Activated T-helper 2 cell treated with anti-CD3 and anti-CD28 coated beads, Interferon-gamma antibody, Interleukin-2, Interleukin-4, amounts not matched to agents 10 μg/mL and 5 μg/mL and 100 μg/mL, durations not matched to agents 14 hours and 24 hours and 36 hours (primary cell): ENCODE results near the gene FHIP2A. TPM values are rescaled to one million over a fixed set of nuclear protein-coding genes. Genes with fewer than 3 reads are reported as not detected.
A peak's percentile ranks its signal among the peaks of the same experiment; 100 is the strongest.
"Not testable (repeated sequence)": the region's sequence is repeated elsewhere in the genome, so short reads cannot be mapped to it uniquely, and the experiment has no call there.

Source experiments
- DNase-seq: peaks from one replicate; pipeline ENCODE4 v3.0.0; 2021; ENCODE audit warnings: low spot score
- H3K27ac Mint-ChIP-seq: one replicate; pipeline ENCODE4 v1.8.0; 2021; ENCODE audit warnings: mixed read lengths
- H3K27me3 Mint-ChIP-seq: one replicate; pipeline ENCODE4 v1.8.0; 2021; ENCODE audit warnings: low read depth, mixed read lengths
- H3K36me3 Mint-ChIP-seq: one replicate; pipeline ENCODE4 v1.8.0; 2021; ENCODE audit warnings: low read depth, mixed read lengths
- H3K4me1 Mint-ChIP-seq: one replicate; pipeline ENCODE4 v1.8.0; 2021; ENCODE audit warnings: low read depth, mixed read lengths
- H3K4me3 Mint-ChIP-seq: one replicate; pipeline ENCODE4 v1.8.0; 2021; ENCODE audit warnings: low read depth, mild to moderate bottlenecking, moderate library complexity, mixed read lengths
- H3K9me3 Mint-ChIP-seq: one replicate; pipeline ENCODE4 v1.8.0; 2021; ENCODE audit warnings: mixed read lengths
- intact Hi-C: fragments of 100-400 bp; cut with micrococcal nuclease; formaldehyde crosslinking; loops from one replicate; pipeline ENCODE4 v1.15.1; 2023
- total RNA-seq: library from RNA; stranded (reverse); gene quantifications from 2 replicates; pipeline ENCODE4 v1.2.3, GENCODE V29; 2022

FHIP2A gene
- total RNA-seq, 1 donor from 2014 or later, result 26.3 TPM

GRCh38 chr10:114822444-114823076, 980 bp downstream of the FHIP2A start:
- peaks cover 28% of the 10 kb centered on the region for H3K36me3 Mint-ChIP-seq
- peaks cover 15% of the 10 kb centered on the region for H3K27me3 Mint-ChIP-seq
- intact Hi-C loops, result loop anchor here (1.0 to 5.0 kb wide), 5 partner anchors 50 to 325 kb away; no protein-coding TSS in a partner anchor
- peak overlapping the region; percentile 93 for H3K4me3 Mint-ChIP-seq
- H3K27ac Mint-ChIP-seq, result peak overlapping the region; percentile 86
- DNase-seq, result peak; percentile 33
- peaks cover 44% of the 10 kb centered on the region for H3K4me1 Mint-ChIP-seq
- H3K9me3 Mint-ChIP-seq, result no peaks in the 10 kb centered on the region

- DNase-seq, result no peak
- Mint-ChIP-seq H3K27me3 (peaks cover 11% of the 10 kb centered on the region), H3K4me3 (peak overlapping the region; percentile 93), H3K27ac (peak overlapping the region; percentile 86), H3K4me1 (peaks cover 44% of the 10 kb centered on the region), H3K9me3 (no peaks in the 10 kb centered on the region), H3K36me3 (peaks cover 28% of the 10 kb centered on the region)
- intact Hi-C loops, result loop anchor here (2.0 to 5.0 kb wide), 4 partner anchors 51 to 326 kb away; no protein-coding TSS in a partner anchor
These were observed 1.5 kb downstream of the FHIP2A start for GRCh38 chr10:114823077-114823463.

- peak overlapping the region; percentile 41 for H3K4me3 Mint-ChIP-seq
- H3K27me3 Mint-ChIP-seq, result peaks cover 3% of the 10 kb centered on the region
- H3K36me3 Mint-ChIP-seq, result peaks cover 42% of the 10 kb centered on the region
- H3K4me1 Mint-ChIP-seq, result peaks cover 45% of the 10 kb centered on the region
- DNase-seq, result no peak
- intact Hi-C loops, result loop anchor here (2.0 to 5.0 kb wide), 4 partner anchors 52 to 327 kb away; no protein-coding TSS in a partner anchor
- H3K27ac Mint-ChIP-seq, result peak overlapping the region; percentile 67
- H3K9me3 Mint-ChIP-seq, result no peaks in the 10 kb centered on the region
These were observed 2.8 kb downstream of the FHIP2A start for GRCh38 chr10:114824391-114824790.

- H3K27ac Mint-ChIP-seq, result peak overlapping the region; percentile 91
- peaks cover 49% of the 10 kb centered on the region for H3K36me3 Mint-ChIP-seq
- no peaks in the 10 kb centered on the region for H3K27me3 Mint-ChIP-seq
- no peaks in the 10 kb centered on the region for H3K9me3 Mint-ChIP-seq
- DNase-seq, result no peak
- H3K4me1 Mint-ChIP-seq, result peaks cover 50% of the 10 kb centered on the region
- intact Hi-C loops, result loop anchor here (1.0 to 5.0 kb wide), 3 partner anchors 31 to 102 kb away; no protein-coding TSS in a partner anchor
- H3K4me3 Mint-ChIP-seq, result peak overlapping the region; percentile 9
These were observed 4.1 kb downstream of the FHIP2A start for GRCh38 chr10:114825513-114826253.

- Mint-ChIP-seq H3K27me3 (no peaks in the 10 kb centered on the region), H3K9me3 (no peaks in the 10 kb centered on the region), H3K36me3 (peaks cover 69% of the 10 kb centered on the region), H3K27ac (no peak overlapping the region), H3K4me3 (no peak overlapping the region), H3K4me1 (peaks cover 35% of the 10 kb centered on the region)
- intact Hi-C loops, result loop anchor here (2.0 to 5.0 kb wide), 2 partner anchors 17 to 98 kb away; no protein-coding TSS in a partner anchor
- DNase-seq, result no peak
These were observed 7.8 kb downstream of the FHIP2A start for GRCh38 chr10:114829160-114829909.

GRCh38 chr10:114831186-114831867, 9.7 kb downstream of the FHIP2A start:
- Mint-ChIP-seq H3K27me3 (no peaks in the 10 kb centered on the region), H3K4me3 (no peak overlapping the region), H3K4me1 (peaks cover 19% of the 10 kb centered on the region), H3K36me3 (peaks cover 65% of the 10 kb centered on the region), H3K9me3 (no peaks in the 10 kb centered on the region), H3K27ac (no peak overlapping the region)
- DNase-seq, result no peak
- intact Hi-C loops, result no loop called here

- Mint-ChIP-seq H3K4me1 (peaks cover 3% of the 10 kb centered on the region), H3K36me3 (peaks cover 64% of the 10 kb centered on the region), H3K9me3 (no peaks in the 10 kb centered on the region), H3K27me3 (no peaks in the 10 kb centered on the region), H3K4me3 (no peak overlapping the region), H3K27ac (no peak overlapping the region)
- intact Hi-C loops, result no loop called here
- no peak for DNase-seq
These were observed 16.1 kb downstream of the FHIP2A start for GRCh38 chr10:114837690-114838089.

- H3K27me3 Mint-ChIP-seq, result no peaks in the 10 kb centered on the region
- intact Hi-C loops, result no loop called here
- DNase-seq, result no peak
- no peak overlapping the region for H3K27ac Mint-ChIP-seq
- no peaks in the 10 kb centered on the region for H3K9me3 Mint-ChIP-seq
- peaks cover 63% of the 10 kb centered on the region for H3K36me3 Mint-ChIP-seq
- no peaks in the 10 kb centered on the region for H3K4me1 Mint-ChIP-seq
- H3K4me3 Mint-ChIP-seq, result no peak overlapping the region
These were observed 18.3 kb downstream of the FHIP2A start for GRCh38 chr10:114839901-114840300.

GRCh38 chr10:114845978-114846693, 24.6 kb downstream of the FHIP2A start:
- DNase-seq, result no peak
- Mint-ChIP-seq H3K27me3 (no peaks in the 10 kb centered on the region), H3K4me3 (no peak overlapping the region), H3K4me1 (peaks cover 17% of the 10 kb centered on the region), H3K36me3 (peaks cover 79% of the 10 kb centered on the region), H3K9me3 (no peaks in the 10 kb centered on the region), H3K27ac (no peak overlapping the region)
- intact Hi-C loops, result loop anchor here (2.0 kb wide), 1 partner anchor 17 kb away; no protein-coding TSS in a partner anchor

GRCh38 chr10:114847517-114847916, 25.9 kb downstream of the FHIP2A start:
- not testable (repeated sequence) for H3K4me3 Mint-ChIP-seq, H3K27me3 Mint-ChIP-seq, DNase-seq, H3K9me3 Mint-ChIP-seq, H3K27ac Mint-ChIP-seq
- Mint-ChIP-seq H3K4me1 (peaks cover 17% of the 10 kb centered on the region), H3K36me3 (peaks cover 82% of the 10 kb centered on the region)
- intact Hi-C loops, result loop anchor here (2.0 kb wide), 1 partner anchor 19 kb away; no protein-coding TSS in a partner anchor

- Mint-ChIP-seq H3K27ac (no peak overlapping the region), H3K27me3 (no peaks in the 10 kb centered on the region), H3K9me3 (no peaks in the 10 kb centered on the region), H3K4me3 (no peak overlapping the region), H3K4me1 (peaks cover 20% of the 10 kb centered on the region), H3K36me3 (peaks cover 74% of the 10 kb centered on the region)
- DNase-seq, result no peak
- intact Hi-C loops, result no loop called here
These were observed 28.1 kb downstream of the FHIP2A start for GRCh38 chr10:114849674-114850073.

- no peak for DNase-seq
- no peak overlapping the region for H3K27ac Mint-ChIP-seq
- peaks cover 76% of the 10 kb centered on the region for H3K36me3 Mint-ChIP-seq
- H3K9me3 Mint-ChIP-seq, result no peaks in the 10 kb centered on the region
- H3K4me1 Mint-ChIP-seq, result peaks cover 21% of the 10 kb centered on the region
- no peaks in the 10 kb centered on the region for H3K27me3 Mint-ChIP-seq
- H3K4me3 Mint-ChIP-seq, result no peak overlapping the region
- intact Hi-C loops, result no loop called here
These were observed 28.5 kb downstream of the FHIP2A start for GRCh38 chr10:114850126-114850525.
